Lung (tissue), 12 donors: ENCODE results near the gene ETV2. TPM values are rescaled to one million over a fixed set of nuclear protein-coding genes. Genes with fewer than 3 reads are reported as not detected.

Source experiments
- ATAC-seq: fragments of 200-7000 bp; cut with Tn5 transposase; one replicate; pipeline ENCODE4 v1.9.1; 2020; ENCODE audit warnings: moderate number of reproducible peaks; ENCODE audit not compliant: insufficient read depth, low FRiP score
- DNase-seq, 3 donors: peaks; one replicate each; pipeline ENCODE4 v3.0.0-alpha.2; 2013 to 2017
- H3K27ac ChIP-seq, 2 donors: one replicate each; pipeline ENCODE4 v1.5.1; 2013; ENCODE audit warnings: mild to moderate bottlenecking in 2 of 2, moderate library complexity in 2 of 2, control low read depth in 1 of 2, inconsistent platforms in 1 of 2, low read depth in 1 of 2, low read length in 1 of 2
- H3K27me3 ChIP-seq, 3 donors: one replicate each; pipeline ENCODE4 v1.5.1; 2013; ENCODE audit warnings: low read length in 2 of 3; ENCODE audit not compliant: control insufficient read depth in 3 of 3, insufficient read depth in 3 of 3
- H3K36me3 ChIP-seq, 4 donors: one replicate each; pipeline ENCODE4 v1.5.1; 2013; ENCODE audit warnings: low read length in 4 of 4, mild to moderate bottlenecking in 1 of 4, moderate library complexity in 1 of 4; ENCODE audit not compliant: control insufficient read depth in 4 of 4, insufficient read depth in 4 of 4
- H3K4me1 ChIP-seq, 5 donors: one replicate each; pipeline ENCODE4 v1.5.1; 2013; ENCODE audit warnings: low read length in 5 of 5, mild to moderate bottlenecking in 2 of 5, moderate library complexity in 1 of 5; ENCODE audit not compliant: control insufficient read depth in 5 of 5, insufficient read depth in 5 of 5
- H3K4me3 ChIP-seq: one replicate; pipeline ENCODE4 v1.5.1; 2013; ENCODE audit warnings: mild to moderate bottlenecking, control low read depth, moderate library complexity
- H3K9ac ChIP-seq, 2 donors: one replicate each; pipeline ENCODE4 v1.5.1; 2013; ENCODE audit warnings: low read length in 2 of 2, control low read depth in 1 of 2; ENCODE audit not compliant: insufficient read depth in 1 of 2
- H3K9me3 ChIP-seq, 4 donors: one replicate each; pipeline ENCODE4 v1.5.1; 2013; ENCODE audit warnings: low read length in 3 of 4, mild to moderate bottlenecking in 1 of 4, moderate library complexity in 1 of 4; ENCODE audit not compliant: control insufficient read depth in 4 of 4, insufficient read depth in 3 of 4
- WGBS, 2 donors: extraction: QIAGEN DNeasy Blood & Tissue Kit; methylation state at CpG; one replicate each; pipeline ENCODE4 v1.1.7; 2013; 5-methylcytosine and 5-hydroxymethylcytosine counted together
- polyA plus RNA-seq, 2 donors: library from polyadenylated mRNA; stranded (reverse); fragments of 200-250 nt; gene quantifications; one replicate each; pipeline ENCODE4 v1.2.1, GENCODE V29; 2013
- total RNA-seq, 2 donors: library from RNA; depleted of rRNA in 1 of 2; stranded (reverse); fragments of >200 nt in 1 of 2; gene quantifications; one replicate each; pipeline ENCODE4 v1.2.1, GENCODE V29; 2014 to 2021
- TF ChIP-seq, protein P1 (sequence below): IDR thresholded peaks from 2 replicates; pipeline ENCODE4 v1.5.1; 2012; ENCODE audit warnings: mild to moderate bottlenecking; ENCODE audit errors: control extremely low read depth, extremely low read depth
- donor health status: control.
- donor health status: control.
- donor health status: Bipolar disorder and iron deficiency.
- donor health status: healthy.
- donor health status: DM: yes; HTN: yes; CAD: no.

The ETV2 gene
- total and polyA plus RNA-seq, 4 donors, result 0.31 to 2.5 (median 1.1) TPM

GRCh38 chr19:35655600-35655999 lies 14.1 kb downstream of the ETV2 start:
- H3K36me3 ChIP-seq, result peaks cover 18 to 46% (median 28%) of the 10 kb centered on the region in 4 donors
- no peak for ATAC-seq

GRCh38 chr19:35656700-35657099 lies 15.2 kb downstream of the ETV2 start:
- no peak for DNase-seq
- 97% methylated on average over 6 of the region's 6 CpGs for WGBS, 2 donors
- Histone ChIP-seq H3K4me3 (no peak overlapping the region), H3K27ac (no peak overlapping the region), H3K9ac (no peak overlapping the region), H3K36me3 (peaks cover 19 to 41% (median 27%) of the 10 kb centered on the region in 4 donors), H3K9me3 (no peaks in the 10 kb centered on the region), H3K4me1 (no peaks in the 10 kb centered on the region), H3K27me3 (no peaks in the 10 kb centered on the region)
- no peak for ATAC-seq
- TF ChIP-seq, protein P1, sequence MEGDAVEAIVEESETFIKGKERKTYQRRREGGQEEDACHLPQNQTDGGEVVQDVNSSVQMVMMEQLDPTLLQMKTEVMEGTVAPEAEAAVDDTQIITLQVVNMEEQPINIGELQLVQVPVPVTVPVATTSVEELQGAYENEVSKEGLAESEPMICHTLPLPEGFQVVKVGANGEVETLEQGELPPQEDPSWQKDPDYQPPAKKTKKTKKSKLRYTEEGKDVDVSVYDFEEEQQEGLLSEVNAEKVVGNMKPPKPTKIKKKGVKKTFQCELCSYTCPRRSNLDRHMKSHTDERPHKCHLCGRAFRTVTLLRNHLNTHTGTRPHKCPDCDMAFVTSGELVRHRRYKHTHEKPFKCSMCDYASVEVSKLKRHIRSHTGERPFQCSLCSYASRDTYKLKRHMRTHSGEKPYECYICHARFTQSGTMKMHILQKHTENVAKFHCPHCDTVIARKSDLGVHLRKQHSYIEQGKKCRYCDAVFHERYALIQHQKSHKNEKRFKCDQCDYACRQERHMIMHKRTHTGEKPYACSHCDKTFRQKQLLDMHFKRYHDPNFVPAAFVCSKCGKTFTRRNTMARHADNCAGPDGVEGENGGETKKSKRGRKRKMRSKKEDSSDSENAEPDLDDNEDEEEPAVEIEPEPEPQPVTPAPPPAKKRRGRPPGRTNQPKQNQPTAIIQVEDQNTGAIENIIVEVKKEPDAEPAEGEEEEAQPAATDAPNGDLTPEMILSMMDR, result no peak

More at GRCh38 chr19:35655600-35655999, 14.1 kb downstream of the ETV2 start:
- no peak for DNase-seq
- H3K27ac ChIP-seq, result no peak overlapping the region
- TF ChIP-seq, protein P1, result no peak
- no peak overlapping the region for H3K9ac ChIP-seq
- H3K27me3 ChIP-seq, result no peaks in the 10 kb centered on the region
- no peak overlapping the region for H3K4me3 ChIP-seq
- H3K4me1 ChIP-seq, result no peaks in the 10 kb centered on the region
- H3K9me3 ChIP-seq, result no peaks in the 10 kb centered on the region
- WGBS, 2 donors, result 98 to 99% methylated on average over 4 of the region's 4 CpGs

- 88 to 91% methylated on average over 15 of the region's 15 CpGs for WGBS, 2 donors
- TF ChIP-seq, protein P1, result no peak
- no peak overlapping the region for H3K9ac ChIP-seq
- H3K27ac ChIP-seq, result no peak overlapping the region
- H3K9me3 ChIP-seq, result no peaks in the 10 kb centered on the region
- ATAC-seq (no peak), DNase-seq (no peak)
- H3K27me3 ChIP-seq, result no peaks in the 10 kb centered on the region
- H3K36me3 ChIP-seq, result peaks cover 24 to 37% (median 30%) of the 10 kb centered on the region in 4 donors
- H3K4me1 ChIP-seq, result no peaks in the 10 kb centered on the region
- no peak overlapping the region for H3K4me3 ChIP-seq
Measured at GRCh38 chr19:35657904-35658700, 16.6 kb downstream of the ETV2 start.
